Measurements from ENCODE around the gene BRINP2.

Gene BRINP2

GRCh38 chr1:177270863-177271262 is 100.1 kb downstream of the BRINP2 start:
- no peak for DNase-seq (ENCODE audit: low read depth)
- no peak overlapping the region for H3K4me3 ChIP-seq (ENCODE audit: low read depth, low read length)
- in situ Hi-C loops (cut with HindIII; ENCODE audit: low sequenced_read_pairs) = no loop called here
- TF ChIP-seq CTCF (IDR thresholded peaks at IDR 0.05; ENCODE audit: low read depth, low read length, missing control alignments) = no peak

- DNase-seq (ENCODE audit: low read depth) = no peak
- no peak for TF ChIP-seq CTCF (IDR thresholded peaks at IDR 0.05; ENCODE audit: low read depth, low read length, missing control alignments)
- in situ Hi-C loops (cut with HindIII; ENCODE audit: low sequenced_read_pairs) = no loop called here
- no peak overlapping the region for H3K4me3 ChIP-seq (ENCODE audit: low read depth, low read length)
Measured at GRCh38 chr1:177273141-177273540, 102.4 kb downstream of the BRINP2 start.

GRCh38 chr1:177274687-177275211 is 104.0 kb downstream of the BRINP2 start:
- in situ Hi-C loops (cut with HindIII; ENCODE audit: low sequenced_read_pairs) = no loop called here
- no peak for TF ChIP-seq CTCF (IDR thresholded peaks at IDR 0.05; ENCODE audit: low read depth, low read length, missing control alignments)

GRCh38 chr1:177275736-177276135 is 105.0 kb downstream of the BRINP2 start:
- H3K4me3 ChIP-seq (ENCODE audit: low read depth, low read length) = no peak overlapping the region
- no peak for TF ChIP-seq CTCF (IDR thresholded peaks at IDR 0.05; ENCODE audit: low read depth, low read length, missing control alignments)
- no peak for DNase-seq (ENCODE audit: low read depth)
- in situ Hi-C loops (cut with HindIII; ENCODE audit: low sequenced_read_pairs) = no loop called here

More at GRCh38 chr1:177274687-177275211, 104.0 kb downstream of the BRINP2 start:
- DNase-seq (ENCODE audit: low read depth) = peak; percentile 83
- no peak overlapping the region for H3K4me3 ChIP-seq (ENCODE audit: low read depth, low read length)

DNA sequence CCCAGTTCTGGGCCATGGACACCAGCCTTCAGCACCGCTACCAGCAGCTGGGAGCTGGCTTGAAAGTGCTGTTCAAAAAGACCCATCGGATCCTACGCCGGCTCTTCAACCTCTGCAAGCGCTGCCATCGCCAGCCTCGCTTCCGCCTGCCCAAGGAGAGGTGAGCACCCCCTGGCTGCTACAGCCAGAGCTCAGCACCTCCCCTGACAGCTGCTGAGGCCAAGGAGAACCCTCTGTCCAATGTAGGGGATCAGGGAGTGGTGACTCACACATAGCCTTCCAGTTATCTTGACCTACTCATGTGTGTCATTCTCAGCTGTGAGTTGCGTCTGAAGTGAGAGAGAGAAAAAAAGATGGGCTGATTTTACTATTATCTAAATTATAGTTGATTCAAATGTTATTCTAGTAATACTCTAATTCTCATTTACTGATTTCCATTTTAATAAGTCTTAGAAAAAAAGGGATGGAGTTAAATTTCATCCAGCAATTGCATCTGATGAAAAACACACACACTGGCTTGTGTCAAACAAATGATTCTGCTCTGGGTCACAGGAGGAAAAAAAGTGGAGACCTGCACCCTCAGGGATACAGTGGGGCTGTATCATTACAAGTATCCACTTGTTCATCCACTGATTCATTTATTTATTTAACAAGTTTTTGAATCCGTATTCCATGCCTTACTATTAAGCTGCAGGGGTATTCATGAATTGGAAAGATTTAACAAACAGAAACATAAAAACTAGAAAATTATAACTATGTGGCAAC is 108.0 kb downstream of the BRINP2 start:
- H3K4me3 ChIP-seq (ENCODE audit: low read depth, low read length) = no peak overlapping the region
- TF ChIP-seq CTCF (IDR thresholded peaks at IDR 0.05; ENCODE audit: low read depth, low read length, missing control alignments) = no peak
- in situ Hi-C loops (cut with HindIII; ENCODE audit: low sequenced_read_pairs) = no loop called here
- no peak for DNase-seq (ENCODE audit: low read depth)

- in situ Hi-C loops (cut with HindIII; ENCODE audit: low sequenced_read_pairs) = no loop called here
- H3K4me3 ChIP-seq (ENCODE audit: low read depth, low read length) = no peak overlapping the region
- no peak for TF ChIP-seq CTCF (IDR thresholded peaks at IDR 0.05; ENCODE audit: low read depth, low read length, missing control alignments)
- DNase-seq (ENCODE audit: low read depth) = no peak
Measured at GRCh38 chr1:177281901-177282300, 111.1 kb downstream of the BRINP2 start.
